PFSK-1 (cell line): Measurements from ENCODE around the gene PRKAR2A.

Experiments
- POLR2AphosphoS5 ChIP-seq: IDR thresholded peaks from 2 replicates; pipeline ENCODE4 v1.6.1; 2012; ENCODE audit warnings: low read depth, mild to moderate bottlenecking, control low read depth, low read length, moderate library complexity
- REST ChIP-seq, 2 experiments: IDR thresholded peaks; 2 replicates each; pipeline versions ENCODE4 v1.6.1 to v1.8.0; 2011 to 2012; ENCODE audit warnings: low read depth in 2 of 2, low read length in 2 of 2, control low read depth in 1 of 2, inconsistent platforms in 1 of 2, mild to moderate bottlenecking in 1 of 2, moderate library complexity in 1 of 2; ENCODE audit not compliant: insufficient read depth in 1 of 2
- SIN3A ChIP-seq: IDR thresholded peaks from 2 replicates; pipeline ENCODE4 v1.6.1; 2012; ENCODE audit warnings: mild to moderate bottlenecking, low read length, moderate library complexity, borderline replicate concordance; ENCODE audit not compliant: insufficient read depth
- TAF1 ChIP-seq: IDR thresholded peaks from 2 replicates; pipeline ENCODE4 v1.6.1; 2012; ENCODE audit warnings: low read length, control low read depth, borderline replicate concordance; ENCODE audit not compliant: insufficient read depth

GRCh38 chr3:48727511-48727910, 120.2 kb downstream of the PRKAR2A start:
- TF ChIP-seq TAF1, result no peak
- TF ChIP-seq POLR2AphosphoS5, result no peak
- TF ChIP-seq REST (IDR thresholded peaks at IDR 0.05; ENCODE audit: insufficient read depth in 1 of 2, low read depth in 2 of 2, low read length in 2 of 2), result no peak
- no peak for TF ChIP-seq SIN3A
